Measurements from ENCODE around the gene RAD51AP1.
"Not testable (repeated sequence)": the region's sequence is repeated elsewhere in the genome, so short reads cannot be mapped to it uniquely, and the experiment has no call there.

The RAD51AP1 gene, protein sequence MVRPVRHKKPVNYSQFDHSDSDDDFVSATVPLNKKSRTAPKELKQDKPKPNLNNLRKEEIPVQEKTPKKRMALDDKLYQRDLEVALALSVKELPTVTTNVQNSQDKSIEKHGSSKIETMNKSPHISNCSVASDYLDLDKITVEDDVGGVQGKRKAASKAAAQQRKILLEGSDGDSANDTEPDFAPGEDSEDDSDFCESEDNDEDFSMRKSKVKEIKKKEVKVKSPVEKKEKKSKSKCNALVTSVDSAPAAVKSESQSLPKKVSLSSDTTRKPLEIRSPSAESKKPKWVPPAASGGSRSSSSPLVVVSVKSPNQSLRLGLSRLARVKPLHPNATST

DNA sequence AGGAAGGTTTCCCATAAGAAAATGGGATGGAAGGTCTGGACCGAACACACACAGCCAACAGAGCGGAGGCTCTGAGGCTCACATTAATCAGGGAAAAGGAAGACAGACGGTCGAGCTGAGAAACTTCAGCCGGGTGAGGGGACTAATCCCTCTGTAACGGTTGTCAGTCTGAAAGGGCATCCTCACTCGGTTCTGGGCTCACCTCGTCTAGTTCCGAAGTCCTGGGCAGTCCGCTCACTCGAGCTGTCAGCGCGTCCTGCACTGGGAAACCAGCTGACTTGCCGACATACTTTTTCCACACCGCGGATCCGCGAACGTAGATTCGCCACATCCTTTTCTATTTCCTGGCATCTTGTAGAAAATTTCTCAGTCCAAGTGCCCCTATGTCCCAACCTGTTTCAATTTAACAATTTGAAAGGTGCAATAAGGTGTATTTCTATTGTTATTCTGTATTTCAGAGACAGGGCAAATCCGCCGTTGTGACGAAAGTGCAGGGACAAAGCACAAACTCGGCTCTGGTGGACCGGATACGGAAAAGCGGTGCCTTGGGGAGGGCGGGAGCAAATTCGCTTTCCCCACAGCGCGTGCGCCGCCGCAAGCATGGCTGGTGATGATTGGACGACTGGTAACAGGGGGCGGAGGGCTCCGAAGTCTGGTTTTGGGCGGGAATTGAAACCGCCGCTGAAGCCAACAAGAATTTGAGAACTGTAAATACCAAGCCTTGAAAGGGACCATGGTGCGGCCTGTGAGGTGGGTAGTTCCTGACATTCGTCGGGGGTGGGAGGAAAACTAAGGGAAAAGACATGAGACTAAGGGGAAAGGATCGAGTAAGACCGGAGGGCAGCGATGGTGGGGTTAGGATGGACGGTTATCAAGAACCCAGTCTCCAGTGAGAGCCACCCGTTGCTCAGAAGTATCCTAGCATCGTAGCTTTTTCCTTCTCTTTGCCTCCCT, at the start of gene RAD51AP1:
TSS of gene RAD51AP1 (plus strand) at position 684 of the 954 bp plus-strand sequence. CDS start at position 734, 50 bp downstream.
- peak; percentile 92 for DNase-seq (ENCODE audit: low read depth)

- DNase-seq (ENCODE audit: low read depth) = no peak
Observed at GRCh38 chr12:4489556-4489955, 49.1 kb upstream of the RAD51AP1 start.

DNA sequence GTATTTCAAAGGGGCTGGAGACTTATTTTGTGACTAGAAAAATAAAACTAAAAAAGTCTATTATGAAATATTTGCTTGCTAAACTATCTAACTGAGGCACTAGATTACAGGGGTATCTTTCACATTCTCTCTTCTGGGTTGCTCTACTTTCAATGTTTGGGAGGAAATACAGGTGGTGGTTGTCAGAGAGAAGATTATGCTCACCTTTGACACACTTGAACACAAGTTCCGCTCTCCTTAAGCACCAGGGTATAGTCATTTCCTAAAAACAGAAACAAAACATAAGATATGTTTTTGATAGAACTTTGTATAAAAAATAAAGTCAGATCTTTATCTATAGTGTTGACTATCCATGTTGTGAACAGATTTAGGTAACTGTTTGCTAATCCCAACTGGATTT, 47.7 kb upstream of the RAD51AP1 start:
- DNase-seq (ENCODE audit: low read depth) = no peak

GRCh38 chr12:4496145-4496838, 42.4 kb upstream of the RAD51AP1 start:
- DNase-seq (ENCODE audit: low read depth) = no peak

DNA sequence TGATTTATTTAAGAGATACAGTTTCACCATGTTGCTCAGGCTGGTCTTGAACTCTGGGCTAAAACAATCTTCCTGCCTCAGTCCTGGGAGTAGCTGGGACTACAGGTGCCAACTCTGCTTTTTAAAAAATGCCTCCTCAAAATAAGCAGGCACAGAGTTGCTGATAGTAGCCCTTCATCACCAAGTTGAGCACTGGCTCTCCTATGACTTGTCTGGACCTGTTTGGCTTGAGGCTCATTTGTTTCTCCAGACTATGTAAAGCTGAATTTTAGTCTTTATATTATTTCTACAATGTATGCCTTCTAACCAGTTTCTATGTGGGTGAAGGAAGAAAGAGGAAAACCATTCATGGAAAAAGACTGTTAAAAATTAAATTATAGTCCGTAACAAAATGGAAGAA, 39.5 kb upstream of the RAD51AP1 start:
- DNase-seq (ENCODE audit: low read depth) = no peak

DNA sequence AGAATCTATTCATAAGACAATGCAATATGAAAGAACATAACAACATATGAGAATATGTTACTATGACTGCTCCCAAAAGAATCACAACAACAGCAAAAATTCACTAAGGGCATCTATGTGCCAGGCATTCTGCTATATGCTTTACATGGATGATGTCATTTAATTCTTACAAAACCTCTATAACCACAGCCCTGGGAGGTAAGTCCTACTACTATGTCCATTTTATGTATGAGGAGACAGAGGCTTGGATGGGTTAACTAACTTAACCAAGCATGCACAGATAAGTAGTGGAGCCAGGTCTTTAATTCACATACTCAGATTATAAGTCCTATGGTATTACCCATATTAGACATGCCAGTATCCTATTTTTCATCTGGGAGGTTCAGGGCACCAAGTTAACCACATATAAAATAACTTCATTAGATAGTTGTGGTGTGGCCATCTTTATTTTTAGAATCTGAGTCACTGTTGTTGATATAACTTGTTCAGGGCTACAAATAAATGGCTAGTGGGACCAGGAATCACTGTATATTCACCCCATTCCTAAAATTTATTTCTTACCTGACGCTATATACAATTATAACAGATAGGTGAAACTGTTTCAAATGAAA, 33.2 kb upstream of the RAD51AP1 start:
- DNase-seq (ENCODE audit: low read depth) = peak; percentile 32

DNA sequence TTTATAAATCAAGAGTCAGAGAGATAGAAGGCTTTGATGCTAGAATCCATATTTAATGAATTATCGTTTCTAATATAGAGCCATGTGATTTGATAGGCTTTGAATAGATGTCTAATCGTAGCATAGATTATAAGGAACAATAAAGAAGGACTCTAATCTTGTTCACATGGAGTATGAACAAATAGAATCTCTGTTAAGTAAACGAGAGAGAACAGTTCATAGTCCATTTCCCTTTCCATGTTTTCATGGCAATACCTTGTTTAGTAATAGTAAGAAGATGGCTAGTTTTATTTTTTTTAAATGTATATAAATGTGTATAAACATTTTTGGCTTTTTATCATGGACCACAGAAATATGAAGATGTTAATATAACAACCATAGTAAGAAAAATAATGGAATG, 32.3 kb upstream of the RAD51AP1 start:
- DNase-seq (ENCODE audit: low read depth) = no peak

- peak; percentile 54 for DNase-seq (ENCODE audit: low read depth)
Observed at GRCh38 chr12:4506870-4507269, 31.8 kb upstream of the RAD51AP1 start.

GRCh38 chr12:4508503-4508902, 30.2 kb upstream of the RAD51AP1 start:
- not testable (repeated sequence) for DNase-seq (ENCODE audit: low read depth)

- DNase-seq (ENCODE audit: low read depth) = not testable (repeated sequence)
Observed at GRCh38 chr12:4509269-4509668, 29.4 kb upstream of the RAD51AP1 start.

- DNase-seq (ENCODE audit: low read depth) = no peak
Observed at GRCh38 chr12:4518106-4518728, 20.5 kb upstream of the RAD51AP1 start.

GRCh38 chr12:4523443-4523842, 15.2 kb upstream of the RAD51AP1 start:
- not testable (repeated sequence) for DNase-seq (ENCODE audit: low read depth)

- DNase-seq (ENCODE audit: low read depth) = no peak
Observed at GRCh38 chr12:4526923-4527546, 11.7 kb upstream of the RAD51AP1 start.

GRCh38 chr12:4530160-4530559, 8.5 kb upstream of the RAD51AP1 start:
- DNase-seq (ENCODE audit: low read depth) = no peak

DNA sequence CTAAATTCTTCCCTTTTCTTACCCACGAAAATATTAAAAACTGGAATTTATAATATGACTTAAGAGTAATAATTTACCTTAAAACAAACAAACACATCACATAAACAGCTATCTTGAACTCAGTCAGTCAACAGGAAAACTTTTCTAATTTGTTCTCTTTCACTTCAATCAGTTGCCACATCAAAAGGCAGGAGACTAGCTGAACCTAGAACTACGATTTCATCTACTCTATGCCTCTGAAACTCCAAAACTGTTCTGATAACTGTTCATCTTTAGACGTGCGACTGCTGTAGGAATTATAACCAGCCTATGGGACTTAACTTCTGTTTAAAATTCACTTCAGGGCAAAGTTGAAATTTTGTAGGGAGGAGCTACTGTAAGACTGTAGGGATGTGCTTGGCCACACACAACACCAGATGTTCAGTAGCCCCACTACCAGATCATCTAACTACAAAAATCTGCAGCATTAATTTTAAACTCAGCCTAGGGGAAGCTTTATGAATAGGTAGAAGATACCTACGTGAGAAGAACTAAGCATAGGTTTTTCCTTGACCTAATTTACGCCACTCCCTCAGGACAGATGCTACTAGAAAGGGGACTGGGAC, 7.6 kb upstream of the RAD51AP1 start:
- DNase-seq (ENCODE audit: low read depth) = no peak

- DNase-seq (ENCODE audit: low read depth) = no peak
Observed at GRCh38 chr12:4535092-4535491, 3.6 kb upstream of the RAD51AP1 start.

DNA sequence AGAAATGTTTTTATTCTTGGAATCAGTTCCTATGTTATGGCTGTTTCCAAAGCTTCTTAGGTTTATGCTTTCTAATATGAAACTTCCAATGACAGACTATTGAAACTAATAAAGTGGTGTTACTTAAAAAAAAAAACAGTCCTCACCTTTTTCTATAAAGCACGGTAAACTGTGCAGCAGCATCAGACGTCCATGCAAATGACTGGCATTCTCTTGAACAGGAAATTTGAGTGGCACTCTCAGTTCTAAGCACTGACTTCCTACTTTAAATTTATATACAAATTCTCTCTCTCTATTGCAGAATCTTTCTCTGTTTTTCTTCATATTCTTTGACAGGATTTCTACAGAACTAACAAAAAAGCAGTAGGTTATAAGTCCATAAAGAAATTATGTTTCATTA, 2.8 kb upstream of the RAD51AP1 start:
- no peak for DNase-seq (ENCODE audit: low read depth)

DNA sequence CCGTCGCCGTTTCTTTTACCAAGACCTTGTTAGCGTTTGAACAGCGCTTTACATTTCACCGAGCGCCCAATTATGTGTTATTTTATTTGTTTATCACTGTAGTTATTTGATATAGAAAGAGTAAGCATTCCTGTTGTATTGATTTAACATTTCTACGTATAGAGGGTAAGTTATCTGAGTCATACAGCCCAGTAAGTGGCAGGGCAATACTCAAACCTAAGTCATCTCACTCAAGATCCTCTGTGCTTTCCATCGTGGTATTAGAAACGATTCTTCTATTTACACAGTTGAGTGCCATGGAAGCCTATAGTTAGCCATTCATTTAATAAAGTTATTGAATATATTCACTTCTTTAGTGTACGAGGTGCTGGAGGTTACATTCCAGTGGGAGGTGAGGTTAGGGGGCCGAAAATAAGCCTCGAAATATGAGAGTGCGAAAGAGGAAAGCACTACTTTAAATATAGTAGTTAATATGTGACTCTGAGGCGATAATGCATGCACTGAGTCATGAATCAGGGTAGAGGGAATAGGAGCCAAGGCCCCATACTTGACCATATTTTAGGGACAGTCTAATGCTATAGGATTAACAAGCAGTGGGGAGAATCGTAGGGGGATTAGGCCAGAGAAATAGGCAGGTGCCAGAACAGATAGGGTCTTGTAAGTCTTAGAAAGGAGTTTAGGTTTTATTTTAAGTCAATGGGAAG, 629 bp downstream of the RAD51AP1 start:
- no peak for DNase-seq (ENCODE audit: low read depth)

DNA sequence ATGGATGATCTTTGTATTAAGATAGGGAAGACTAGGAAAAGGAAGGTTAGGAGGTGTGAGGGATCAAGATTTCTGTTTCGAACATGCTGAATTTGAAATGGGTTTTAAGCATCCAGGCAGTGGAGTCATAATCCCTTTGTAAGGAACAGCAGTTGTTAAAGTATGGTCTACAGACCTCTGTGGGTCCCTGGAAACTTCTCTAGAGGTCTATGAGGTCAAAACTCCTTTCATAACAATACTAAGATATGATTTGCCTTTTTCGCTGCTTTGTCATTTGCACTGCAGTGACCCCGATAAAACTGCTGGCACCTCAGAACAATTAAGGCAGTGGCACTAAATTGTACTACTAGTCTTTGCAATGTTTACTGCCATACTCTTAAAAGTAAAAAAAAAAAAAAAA, 1.5 kb downstream of the RAD51AP1 start:
- DNase-seq (ENCODE audit: low read depth) = no peak

DNA sequence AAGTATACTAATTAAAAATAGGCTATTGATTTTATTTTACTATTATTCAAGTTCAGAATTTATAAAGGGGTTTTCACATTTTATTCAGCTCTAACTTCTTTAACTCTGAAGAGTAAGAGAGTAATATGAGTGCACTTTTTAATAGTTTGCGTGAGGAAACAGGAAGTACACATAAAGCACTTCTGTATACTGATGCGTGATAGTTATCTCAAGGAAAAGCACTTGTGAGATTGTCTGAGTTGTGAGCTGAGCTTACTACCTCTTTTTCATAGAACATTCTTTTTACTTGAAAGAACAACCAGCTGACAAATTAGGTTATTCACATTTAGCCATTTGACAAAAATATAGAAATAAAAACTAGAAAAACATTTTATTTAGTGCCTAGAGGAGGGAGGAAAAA, 1.9 kb downstream of the RAD51AP1 start:
- no peak for DNase-seq (ENCODE audit: low read depth)
